ENCODE results near the gene PSD2. TPM values are rescaled to one million over a fixed set of nuclear protein-coding genes. Genes with fewer than 3 reads are reported as not detected.

Gene PSD2
- total and polyA plus RNA-seq, 2 donors (not counting 1 experiment from before 2014, with no cell fraction given), result 0.10 to 0.17 TPM

DNA sequence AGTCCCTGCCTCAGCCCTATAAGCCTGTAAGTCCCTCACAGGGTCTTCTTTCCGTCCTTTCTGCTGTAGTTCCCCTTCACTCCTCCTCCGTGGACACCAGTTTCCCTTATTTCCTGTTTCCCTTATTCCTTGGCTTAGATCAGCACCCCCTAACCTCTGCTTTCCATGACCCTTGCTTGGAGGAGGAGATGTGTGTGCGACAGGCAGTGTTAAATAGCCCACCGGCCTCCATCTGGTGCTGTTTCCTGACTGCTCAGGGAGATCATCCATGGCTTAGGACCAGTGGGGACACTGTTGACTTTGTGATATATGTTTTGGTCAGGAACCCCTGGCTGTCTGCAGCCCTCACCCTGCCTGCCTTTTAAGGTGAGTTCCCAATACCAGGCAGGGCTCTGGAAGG is 34.1 kb upstream of the PSD2 start:
- Histone ChIP-seq H3K79me2 (ENCODE audit: control insufficient read depth, insufficient read depth, low read length) (peaks cover 15% of the 10 kb centered on the region), H3K4me1 (ENCODE audit: control insufficient read depth in 2 of 2, insufficient read depth in 2 of 2, low read length in 2 of 2) (peaks cover 52 to 55% of the 10 kb centered on the region in 2 donors), H3K27me3 (replicated peaks in 1 of 4; ENCODE audit: control extremely low read depth in 1 of 4, control insufficient read depth in 3 of 4, insufficient read depth in 4 of 4, low read length in 3 of 4) (peaks cover 0 to 21% (median 5%) of the 10 kb centered on the region in 4 experiments), H2AFZ (ENCODE audit: insufficient read depth, low read depth, low read length, poor library complexity, severe bottlenecking) (no peak overlapping the region), H3K9me3 (ENCODE audit: control extremely low read depth in 1 of 3, control insufficient read depth in 2 of 3, insufficient read depth in 1 of 3, low read length in 2 of 3) (no peaks in the 10 kb centered on the region), H3K9ac (ENCODE audit: low read length) (no peak overlapping the region), H3K4me2 (replicated peaks; ENCODE audit: low read depth, low read length, poor library complexity, severe bottlenecking) (no peak overlapping the region), H3K4me3 (ENCODE audit: control extremely low read depth in 1 of 5, extremely low read depth in 1 of 5, insufficient read depth in 1 of 5, low read depth in 2 of 5, low read length in 4 of 5) (no peak overlapping the region), H3K27ac (ENCODE audit: low read length in 2 of 2) (no peak overlapping the region), H4K20me1 (ENCODE audit: control insufficient read depth, insufficient read depth, low read length, poor library complexity, severe bottlenecking) (no peaks in the 10 kb centered on the region), H3K36me3 (replicated peaks in 1 of 2; ENCODE audit: control extremely low read depth in 1 of 2, control insufficient read depth in 1 of 2, extremely low read depth in 1 of 2, insufficient read depth in 2 of 2, low read length in 1 of 2) (no peaks in the 10 kb centered on the region)
- Mint-ChIP-seq H3K27me3 (peaks cover 7% of the 10 kb centered on the region), H3K4me1 (peaks cover 66% of the 10 kb centered on the region), H3K4me3 (no peak overlapping the region), H3K27ac (no peak overlapping the region), H3K9me3 (ENCODE audit: insufficient read depth) (no peaks in the 10 kb centered on the region)
- POLR2A ChIA-PET, result no interaction called here
- DNase-seq (peak; percentile 14), ATAC-seq (ENCODE audit: low read depth) (no peak)
- CTCF ChIA-PET, result interaction anchor here (0.9 to 15.3 kb wide), 3 partner anchors 8 to 131 kb away, joined by 3 to 479 read pairs (median 4); no protein-coding TSS in a partner anchor
- no CpG with 5 or more reads among the region's 4 CpGs for WGBS (ENCODE audit: insufficient coverage)
- intact Hi-C loops (cut with micrococcal nuclease), result no loop called here
- TF ChIP-seq, protein P1, sequence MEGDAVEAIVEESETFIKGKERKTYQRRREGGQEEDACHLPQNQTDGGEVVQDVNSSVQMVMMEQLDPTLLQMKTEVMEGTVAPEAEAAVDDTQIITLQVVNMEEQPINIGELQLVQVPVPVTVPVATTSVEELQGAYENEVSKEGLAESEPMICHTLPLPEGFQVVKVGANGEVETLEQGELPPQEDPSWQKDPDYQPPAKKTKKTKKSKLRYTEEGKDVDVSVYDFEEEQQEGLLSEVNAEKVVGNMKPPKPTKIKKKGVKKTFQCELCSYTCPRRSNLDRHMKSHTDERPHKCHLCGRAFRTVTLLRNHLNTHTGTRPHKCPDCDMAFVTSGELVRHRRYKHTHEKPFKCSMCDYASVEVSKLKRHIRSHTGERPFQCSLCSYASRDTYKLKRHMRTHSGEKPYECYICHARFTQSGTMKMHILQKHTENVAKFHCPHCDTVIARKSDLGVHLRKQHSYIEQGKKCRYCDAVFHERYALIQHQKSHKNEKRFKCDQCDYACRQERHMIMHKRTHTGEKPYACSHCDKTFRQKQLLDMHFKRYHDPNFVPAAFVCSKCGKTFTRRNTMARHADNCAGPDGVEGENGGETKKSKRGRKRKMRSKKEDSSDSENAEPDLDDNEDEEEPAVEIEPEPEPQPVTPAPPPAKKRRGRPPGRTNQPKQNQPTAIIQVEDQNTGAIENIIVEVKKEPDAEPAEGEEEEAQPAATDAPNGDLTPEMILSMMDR (IDR thresholded peaks at IDR 0.05), result no peak
- TF ChIP-seq EZH2 (IDR thresholded peaks at IDR 0.05; ENCODE audit: borderline replicate concordance, insufficient read depth, low read depth, low read length, poor library complexity, severe bottlenecking), result no peak

DNA sequence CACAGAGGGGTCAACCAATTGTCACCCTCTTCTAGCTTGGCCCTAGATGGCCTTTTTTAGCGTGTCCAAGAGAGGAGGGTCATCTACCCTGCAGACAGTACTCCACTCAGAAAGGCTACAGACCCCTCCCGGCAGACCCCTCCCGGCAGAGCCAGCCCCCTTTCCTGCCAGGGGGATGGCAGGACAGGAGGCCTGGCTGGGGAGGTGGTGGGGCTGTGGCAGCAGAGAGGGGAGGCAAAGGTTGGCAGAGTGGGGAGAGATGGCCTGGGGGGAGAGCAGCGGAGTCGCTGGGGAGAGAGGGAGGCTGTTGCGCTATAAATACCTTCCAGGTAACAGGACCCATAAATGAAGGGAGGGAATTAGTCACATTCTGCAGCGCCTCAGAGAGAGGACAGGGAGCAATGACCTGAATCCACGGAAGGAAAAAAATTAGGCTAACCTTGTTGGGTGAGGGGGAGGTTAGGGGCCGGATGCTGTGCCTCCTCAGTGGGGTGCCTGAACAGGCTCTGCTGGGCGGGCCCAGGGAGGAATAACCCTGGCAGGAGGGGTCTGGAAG is 32.9 kb upstream of the PSD2 start:
- H3K27me3 ChIP-seq (replicated peaks in 1 of 4; ENCODE audit: control extremely low read depth in 1 of 4, control insufficient read depth in 3 of 4, insufficient read depth in 4 of 4, low read length in 3 of 4), result peaks cover 0 to 18% (median 4%) of the 10 kb centered on the region in 4 experiments
- H3K36me3 ChIP-seq (replicated peaks in 1 of 2; ENCODE audit: control extremely low read depth in 1 of 2, control insufficient read depth in 1 of 2, extremely low read depth in 1 of 2, insufficient read depth in 2 of 2, low read length in 1 of 2), result no peaks in the 10 kb centered on the region
- no peak overlapping the region for H3K9ac ChIP-seq (ENCODE audit: low read length)
- no peak overlapping the region for H3K4me3 ChIP-seq (ENCODE audit: control extremely low read depth in 1 of 5, extremely low read depth in 1 of 5, insufficient read depth in 1 of 5, low read depth in 2 of 5, low read length in 4 of 5)
- H3K4me1 Mint-ChIP-seq, result peaks cover 59% of the 10 kb centered on the region
- no peaks in the 10 kb centered on the region for H4K20me1 ChIP-seq (ENCODE audit: control insufficient read depth, insufficient read depth, low read length, poor library complexity, severe bottlenecking)
- no peak overlapping the region for H3K4me3 Mint-ChIP-seq
- peaks cover 15% of the 10 kb centered on the region for H3K79me2 ChIP-seq (ENCODE audit: control insufficient read depth, insufficient read depth, low read length)
- intact Hi-C loops (cut with micrococcal nuclease), result no loop called here
- no peaks in the 10 kb centered on the region for H3K9me3 ChIP-seq (ENCODE audit: control extremely low read depth in 1 of 3, control insufficient read depth in 2 of 3, insufficient read depth in 1 of 3, low read length in 2 of 3)
- no peak overlapping the region for H3K4me2 ChIP-seq (replicated peaks; ENCODE audit: low read depth, low read length, poor library complexity, severe bottlenecking)
- H3K27me3 Mint-ChIP-seq, result peaks cover 7% of the 10 kb centered on the region
- no peaks in the 10 kb centered on the region for H3K9me3 Mint-ChIP-seq (ENCODE audit: insufficient read depth)
- WGBS (ENCODE audit: insufficient coverage), result 85% methylated on average over 7 of the region's 10 CpGs
- no peak for TF ChIP-seq EZH2 (IDR thresholded peaks at IDR 0.05; ENCODE audit: borderline replicate concordance, insufficient read depth, low read depth, low read length, poor library complexity, severe bottlenecking)
- TF ChIP-seq, protein P1 (IDR thresholded peaks at IDR 0.05), result no peak
- DNase-seq (peak; percentile 17), ATAC-seq (ENCODE audit: low read depth) (no peak)
- CTCF ChIA-PET, result interaction anchor here (1.0 to 15.3 kb wide), 5 partner anchors 9 to 132 kb away, joined by 4 to 479 read pairs (median 120); no protein-coding TSS in a partner anchor
- peak overlapping the region; percentile 80 for H3K27ac Mint-ChIP-seq
- peaks cover 46 to 52% of the 10 kb centered on the region in 2 donors for H3K4me1 ChIP-seq (ENCODE audit: control insufficient read depth in 2 of 2, insufficient read depth in 2 of 2, low read length in 2 of 2)
- no peak overlapping the region for H3K27ac ChIP-seq (ENCODE audit: low read length in 2 of 2)
- POLR2A ChIA-PET, result interaction anchor here (1.5 to 2.3 kb wide), 2 partner anchors 15 to 124 kb away, joined by 6 to 18 read pairs; no protein-coding TSS in a partner anchor
- H2AFZ ChIP-seq (ENCODE audit: insufficient read depth, low read depth, low read length, poor library complexity, severe bottlenecking), result no peak overlapping the region
